Coronary artery (tissue), 2 donors: ENCODE measurements around the gene TRABD.

Experiments
- DNase-seq: peaks from one replicate; pipeline ENCODE4 v3.0.0-alpha.2; 2017; ENCODE audit warnings: low spot score
- H3K27ac ChIP-seq, 2 donors: fragments of 200-600 bp; sonication (generic); one replicate each; pipeline ENCODE4 v1.5.1; 2016 to 2019
- H3K4me3 ChIP-seq: fragments of 200-600 bp; sonication (generic); 2 replicates; pipeline ENCODE4 v1.5.1; 2016; ENCODE audit warnings: mild to moderate bottlenecking, moderate library complexity
- CTCF ChIP-seq: fragments of 200-600 bp; sonication (generic); IDR thresholded peaks from one replicate; pipeline ENCODE4 v1.5.1; 2019; ENCODE audit warnings: antibody characterized with exemption

TRABD gene

GRCh38 chr22:50169181-50169759 lies 16.4 kb upstream of the TRABD start:
- Histone ChIP-seq H3K4me3 (peak overlapping the region; percentile 80), H3K27ac (no peak overlapping the region)
- no peak for TF ChIP-seq CTCF
- no peak for DNase-seq

GRCh38 chr22:50169774-50170341 lies 15.9 kb upstream of the TRABD start:
- H3K4me3 ChIP-seq, result peak overlapping the region; percentile 80

GRCh38 chr22:50170453-50171318 lies 15.0 kb upstream of the TRABD start, which contains the start of gene PANX2:
Gene PANX2, plus strand, starts transcription at chr22:50170731. Its CDS starts 0 bp downstream, at chr22:50170731.
- no peak for DNase-seq
- peak within 1 kb of the TSS; percentile 80 for H3K4me3 ChIP-seq

More at GRCh38 chr22:50169774-50170341, 15.9 kb upstream of the TRABD start:
- no peak overlapping the region for H3K27ac ChIP-seq
- DNase-seq, result no peak
- TF ChIP-seq CTCF, result no peak

GRCh38 chr22:50171319-50171964 lies 14.3 kb upstream of the TRABD start:
- peak overlapping the region; percentile 80 for H3K4me3 ChIP-seq
- DNase-seq, result no peak
- no peak for TF ChIP-seq CTCF
- no peak overlapping the region for H3K27ac ChIP-seq

More at GRCh38 chr22:50170453-50171318, 15.0 kb upstream of the TRABD start, which contains the start of gene PANX2:
- TF ChIP-seq CTCF, result no peak
- H3K27ac ChIP-seq, result no peak within 1 kb of the TSS

GRCh38 chr22:50171965-50172421 lies 13.7 kb upstream of the TRABD start:
- no peak overlapping the region for H3K27ac ChIP-seq
- DNase-seq, result no peak
- no peak for TF ChIP-seq CTCF
- H3K4me3 ChIP-seq, result no peak overlapping the region

- no peak overlapping the region for H3K4me3 ChIP-seq
- DNase-seq, result no peak
- TF ChIP-seq CTCF, result no peak
- H3K27ac ChIP-seq, result no peak overlapping the region
Measured at GRCh38 chr22:50173311-50173982, 12.3 kb upstream of the TRABD start.
